Measurements from ENCODE around the gene IGFBP3.

Gene IGFBP3

DNA sequence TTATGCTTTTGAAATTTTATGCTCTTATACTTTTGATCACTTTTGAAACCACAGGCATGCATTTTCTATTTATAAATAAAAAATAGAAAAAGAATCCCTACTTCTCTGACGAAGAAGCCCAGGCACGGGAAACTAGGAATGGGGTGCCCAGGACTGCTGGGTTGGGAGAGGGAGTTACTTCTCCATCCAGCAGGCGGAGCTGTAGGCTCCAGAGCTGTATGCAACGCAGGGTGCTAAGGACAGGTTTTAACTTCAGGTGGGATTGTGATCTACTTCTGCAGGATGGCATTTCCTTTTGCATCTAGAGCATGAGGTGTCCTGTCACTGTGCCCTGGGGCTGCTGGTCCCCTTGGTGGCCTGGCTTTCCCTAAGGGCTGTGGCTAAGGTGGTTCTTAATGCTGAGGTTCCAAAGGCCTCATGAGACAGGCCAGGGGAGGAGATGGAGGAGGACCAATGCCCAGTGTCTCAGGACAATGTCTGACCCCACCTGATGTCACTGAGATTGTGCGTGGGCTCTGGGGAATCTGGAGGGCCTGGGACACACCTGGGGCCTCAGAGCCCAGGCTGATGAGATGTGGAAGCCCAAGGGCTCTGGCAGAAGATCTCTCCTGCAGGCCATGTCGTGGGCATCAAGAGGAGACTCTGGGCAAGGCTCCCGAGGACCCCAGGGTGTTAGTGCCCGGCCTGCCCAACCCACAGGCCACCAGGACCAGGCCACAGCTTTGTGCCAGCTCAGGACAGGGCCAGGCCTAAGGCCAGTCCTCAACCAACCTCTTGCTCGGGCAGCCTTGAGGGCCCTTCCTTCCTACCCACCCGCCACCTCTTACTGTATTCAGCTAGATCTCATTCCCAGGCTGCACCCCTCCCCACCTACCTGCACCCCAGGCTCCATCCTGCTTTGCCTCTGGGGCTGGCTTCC, 48.7 kb downstream of the IGFBP3 start:
- DNase-seq (ENCODE audit: low read depth), result no peak

DNA sequence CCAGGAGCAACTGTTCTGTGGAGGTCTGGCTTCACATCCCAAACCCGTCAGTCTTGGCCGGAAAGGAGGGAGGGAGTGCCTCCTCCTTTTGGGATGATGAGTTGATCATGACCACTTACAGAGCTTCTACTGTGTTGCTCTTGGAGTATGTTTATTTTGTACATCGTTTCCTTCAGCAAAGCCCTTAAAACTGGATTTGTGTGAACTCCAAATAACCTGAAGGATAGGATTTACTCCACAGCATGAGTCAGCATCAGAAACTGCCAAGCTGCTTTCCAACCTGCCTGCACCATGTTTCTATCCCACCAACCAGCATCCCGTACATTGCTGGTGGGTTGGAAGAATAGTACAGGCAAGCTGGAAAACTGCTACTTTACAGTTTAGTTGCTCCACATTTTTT, 51.6 kb downstream of the IGFBP3 start:
- no peak for DNase-seq (ENCODE audit: low read depth)

DNA sequence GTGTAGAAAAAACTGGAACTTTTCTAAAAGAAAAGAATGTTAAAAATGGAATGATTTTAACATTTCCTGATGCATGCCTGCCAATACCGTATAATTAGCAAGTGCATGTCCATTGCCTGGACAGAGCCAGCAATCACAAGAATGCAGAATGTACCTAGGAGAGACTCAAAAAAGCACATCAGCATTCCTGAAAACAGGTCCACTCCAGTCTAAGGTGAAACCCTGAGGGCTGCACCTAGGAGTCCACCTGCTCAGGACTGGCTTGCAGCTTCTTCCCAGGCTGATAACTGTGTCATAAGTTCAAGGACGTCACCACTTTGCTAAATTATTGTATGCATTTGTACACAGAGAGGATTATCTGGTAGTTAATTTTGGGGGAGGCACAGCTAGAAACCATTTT, 53.6 kb downstream of the IGFBP3 start:
- no peak for DNase-seq (ENCODE audit: low read depth)

DNA sequence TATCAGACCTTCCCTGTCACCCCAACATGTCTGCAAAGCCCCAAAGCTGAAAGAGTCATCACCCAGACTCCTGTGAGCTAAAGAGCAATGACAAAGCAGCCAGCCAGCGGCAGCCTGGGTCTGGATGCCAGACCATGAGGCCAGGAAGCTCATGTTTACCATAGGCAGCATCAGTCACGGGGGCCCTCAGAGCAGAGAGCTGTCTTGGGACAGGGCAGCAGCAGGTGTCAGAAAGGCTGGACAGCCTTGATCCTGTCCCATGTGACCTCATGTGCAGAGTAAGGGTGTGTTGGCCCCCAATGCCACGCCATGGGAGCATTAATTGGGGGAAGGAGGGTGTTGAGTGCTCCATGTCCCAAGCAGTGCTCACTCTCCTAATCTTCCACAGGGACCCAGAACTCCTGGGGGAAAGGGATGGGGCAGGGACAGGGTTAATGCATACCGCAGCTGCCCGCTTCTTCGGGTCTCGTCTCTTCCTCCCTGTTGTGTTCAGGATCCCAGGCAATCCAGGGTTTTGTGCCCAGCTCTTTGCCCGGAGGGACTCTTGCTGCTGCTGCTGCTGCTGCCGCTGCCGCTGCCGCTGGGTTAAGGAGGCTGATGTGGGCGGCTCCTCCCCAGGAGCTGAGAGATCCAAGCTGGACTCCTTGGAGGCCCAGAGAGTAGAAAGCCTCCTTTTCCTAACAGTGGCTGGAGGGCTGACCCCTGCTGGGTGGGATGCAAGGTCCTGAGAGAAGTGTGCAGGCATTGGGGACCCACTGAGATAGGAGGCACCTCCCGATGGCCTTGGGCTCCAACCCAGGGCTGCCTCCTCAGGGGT, 55.3 kb downstream of the IGFBP3 start:
- DNase-seq (ENCODE audit: low read depth), result no peak

DNA sequence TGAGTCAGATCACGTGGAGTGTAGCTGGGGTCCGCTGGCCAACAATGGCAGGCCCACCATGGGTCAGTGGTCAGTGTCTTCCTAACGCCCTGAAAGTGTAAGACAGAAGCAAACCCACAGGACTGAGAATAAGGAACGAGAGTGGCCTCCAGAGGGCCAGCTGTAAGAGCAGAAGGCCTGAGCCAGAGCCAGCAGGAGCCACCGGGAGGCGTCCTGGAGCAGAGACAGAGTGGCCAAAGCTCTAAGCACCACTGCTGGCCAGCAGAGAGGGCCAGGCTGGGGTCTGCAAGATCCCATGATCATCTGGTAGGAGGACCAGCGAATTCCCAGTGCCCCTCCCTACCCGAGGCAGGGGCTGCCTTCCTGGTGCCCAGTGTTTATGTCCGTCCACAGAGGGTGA, 57.4 kb downstream of the IGFBP3 start:
- no peak for DNase-seq (ENCODE audit: low read depth)
